ENCODE results near the gene SDHAF1.

GRCh38 chr19:36025541-36025940, 30.6 kb downstream of the SDHAF1 start:
- TF ChIP-seq POLR2AphosphoS5 (IDR thresholded peaks at IDR 0.05) (no peak), POLR2A (IDR thresholded peaks at IDR 0.05) (no peak)
